GM18861 (cell line): ENCODE measurements around the gene PRSS36.

Experiments used
- ATAC-seq: cut with Tn5 transposase; IDR thresholded peaks from one replicate; pipeline ENCODE4 v1.9.1; 2021; ENCODE audit not compliant: unreplicated experiment

The PRSS36 gene

GRCh38 chr16:31128711-31129567 is 20.9 kb downstream of the PRSS36 start:
- ATAC-seq, result no peak

GRCh38 chr16:31127182-31127581 is 22.7 kb downstream of the PRSS36 start:
- ATAC-seq, result no peak

GRCh38 chr16:31125844-31126243 is 24.0 kb downstream of the PRSS36 start:
- ATAC-seq, result no peak

GRCh38 chr16:31120129-31120528 is 29.7 kb downstream of the PRSS36 start:
- ATAC-seq, result no peak

GRCh38 chr16:31118223-31119155 is 31.4 kb downstream of the PRSS36 start:
- ATAC-seq, result no peak

GRCh38 chr16:31117384-31118222 is 32.3 kb downstream of the PRSS36 start, which contains the start of gene KAT8:
Gene KAT8 (plus strand): TSS chr16:31117664. CDS start chr16:31117682, 18 bp downstream.
- ATAC-seq, result peak; percentile 74

- no peak for ATAC-seq
Observed at GRCh38 chr16:31114468-31114867, 35.4 kb downstream of the PRSS36 start.

GRCh38 chr16:31113121-31114120 is 36.4 kb downstream of the PRSS36 start:
- ATAC-seq, result peak; percentile 30

GRCh38 chr16:31112711-31113110 is 37.2 kb downstream of the PRSS36 start:
- no peak for ATAC-seq

- no peak for ATAC-seq
Observed at GRCh38 chr16:31111881-31112466, 37.9 kb downstream of the PRSS36 start.

- no peak for ATAC-seq
Observed at GRCh38 chr16:31110106-31111034, 39.5 kb downstream of the PRSS36 start.

GRCh38 chr16:31109622-31110021 is 40.2 kb downstream of the PRSS36 start:
- ATAC-seq, result no peak

- ATAC-seq, result no peak
Observed at GRCh38 chr16:31108794-31109558, 40.9 kb downstream of the PRSS36 start.

- ATAC-seq, result peak; percentile 70
Observed at GRCh38 chr16:31108035-31108793, 41.7 kb downstream of the PRSS36 start, which contains the start of gene BCKDK. Gene BCKDK (plus strand): TSS chr16:31108386. CDS start chr16:31109224, 838 bp downstream.

- ATAC-seq, result no peak
Observed at GRCh38 chr16:31107465-31107867, 42.4 kb downstream of the PRSS36 start.
